Frontal cortex (tissue), 4 donors: Measurements from ENCODE around the gene GPALPP1. TPM values are rescaled to one million over a fixed set of nuclear protein-coding genes. Genes with fewer than 3 reads are reported as not detected.
"Not testable (repeated sequence)": the region's sequence is repeated elsewhere in the genome, so short reads cannot be mapped to it uniquely, and the experiment has no call there.

ENCODE experiments used
- DNase-seq, 2 donors: peaks; one replicate each; pipeline ENCODE4 v3.0.0; 2012; ENCODE audit warnings: low spot score in 2 of 2
- FAIRE-seq: peaks from 2 replicates; lab custom pipeline; 2012; peaks lifted over from hg19 to GRCh38; lab: Jason Lieb, UNC
- total RNA-seq: library from RNA; depleted of rRNA; stranded (reverse); fragments of >200 nt; gene quantifications from one replicate; pipeline ENCODE4 v1.2.3, GENCODE V29; 2014
- donor health status: control.
- donor health status: control.
- donor health status: control.

GPALPP1 gene
- total RNA-seq, 1 donor from 2014 or later = 46.9 TPM

DNA sequence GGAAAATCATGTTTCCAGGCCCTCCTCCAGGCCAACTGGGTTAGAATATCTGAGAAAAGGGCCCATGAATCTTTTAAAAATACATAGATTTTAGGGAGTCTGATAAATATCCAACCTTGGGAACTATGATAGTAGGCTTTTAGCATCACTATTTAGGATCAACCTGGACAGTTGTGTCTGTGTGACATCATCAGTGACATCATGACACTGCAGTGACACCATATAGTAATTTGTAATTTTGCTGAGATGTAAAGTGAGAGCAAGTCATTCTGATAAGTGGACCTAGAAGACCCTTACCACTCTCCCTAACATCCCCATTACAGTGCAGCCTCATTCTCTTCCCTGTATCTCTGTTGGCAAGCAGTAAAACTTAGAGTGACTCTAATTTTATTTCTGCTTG, 14.1 kb downstream of the GPALPP1 start:
- DNase-seq (no peak), FAIRE-seq (no peak)

DNA sequence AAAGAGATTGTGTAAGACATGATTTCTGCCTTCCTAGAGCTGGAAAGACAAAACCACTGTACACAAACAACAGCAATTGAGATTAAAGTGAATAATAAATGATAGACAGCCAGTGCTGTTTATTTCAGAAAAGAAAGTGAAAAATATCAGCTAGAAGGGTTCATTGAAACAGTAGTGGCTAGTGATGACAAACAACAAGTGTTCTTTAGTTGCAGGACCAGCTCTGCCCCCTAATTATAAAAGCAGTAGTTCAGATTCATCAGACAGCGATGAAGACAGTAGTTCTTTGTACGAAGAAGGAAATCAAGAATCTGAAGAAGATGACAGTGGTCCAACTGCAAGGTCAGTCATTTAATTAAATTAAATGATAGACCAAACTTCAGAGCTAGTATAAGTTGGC, 14.8 kb downstream of the GPALPP1 start:
- DNase-seq (no peak), FAIRE-seq (no peak)

DNA sequence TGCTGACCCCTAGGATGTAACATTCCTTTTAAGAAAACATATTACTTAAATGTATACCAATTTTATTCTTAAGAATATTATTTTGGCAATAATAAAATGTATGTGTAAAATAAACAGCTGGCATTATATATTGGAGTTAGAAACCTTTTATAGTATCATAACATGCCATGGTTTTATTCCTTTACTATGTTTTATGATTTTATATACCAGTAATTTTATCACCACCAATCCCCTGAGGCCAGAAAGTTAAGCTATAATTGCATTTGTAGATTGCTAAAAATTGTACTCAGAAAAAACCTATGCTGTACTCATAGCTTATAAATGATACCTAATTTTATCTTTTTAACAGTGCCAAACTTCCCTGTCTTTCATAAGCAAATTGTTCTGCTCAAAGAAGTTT, 17.9 kb downstream of the GPALPP1 start:
- FAIRE-seq = no peak
- no peak for DNase-seq

DNA sequence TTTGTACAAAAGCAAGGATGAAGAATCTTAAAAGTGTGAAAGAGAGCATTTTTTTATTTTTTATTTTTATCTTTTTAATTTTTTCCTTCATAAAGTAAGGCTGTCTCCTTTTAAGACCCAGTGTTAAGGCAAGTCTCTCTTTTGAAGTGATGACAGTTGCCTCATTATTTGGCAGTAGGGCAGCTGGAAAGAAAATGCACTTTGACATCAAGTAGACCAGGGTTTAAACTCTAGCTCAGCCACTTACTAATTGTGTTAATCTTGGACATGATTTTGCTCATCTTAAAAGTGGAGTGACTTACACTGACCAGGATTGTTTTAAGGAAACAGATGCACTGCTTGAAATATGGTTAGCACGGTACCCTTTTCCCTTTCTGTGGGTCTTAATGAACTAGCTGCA, 18.5 kb downstream of the GPALPP1 start:
- FAIRE-seq (no peak), DNase-seq (no peak)

DNA sequence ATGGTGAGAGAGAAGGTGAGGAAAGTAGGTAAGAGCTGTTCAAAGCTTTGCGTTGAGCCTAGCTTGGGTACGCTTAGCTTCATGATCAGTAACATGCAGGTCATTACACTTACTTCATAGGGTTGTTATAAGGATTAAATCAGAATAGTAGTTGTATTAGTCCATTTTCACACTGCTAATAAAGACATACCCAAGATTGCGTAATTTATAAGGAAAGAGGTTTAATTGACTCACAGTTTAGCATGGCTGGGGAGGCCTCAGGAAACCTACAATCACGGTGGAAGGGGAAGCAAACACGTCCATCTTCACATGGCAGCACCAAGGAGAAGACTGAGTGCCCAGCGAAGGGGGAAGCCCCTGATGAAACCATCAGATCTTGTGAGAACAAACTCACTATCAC, 21.9 kb downstream of the GPALPP1 start:
- FAIRE-seq = no peak
- DNase-seq = no peak

DNA sequence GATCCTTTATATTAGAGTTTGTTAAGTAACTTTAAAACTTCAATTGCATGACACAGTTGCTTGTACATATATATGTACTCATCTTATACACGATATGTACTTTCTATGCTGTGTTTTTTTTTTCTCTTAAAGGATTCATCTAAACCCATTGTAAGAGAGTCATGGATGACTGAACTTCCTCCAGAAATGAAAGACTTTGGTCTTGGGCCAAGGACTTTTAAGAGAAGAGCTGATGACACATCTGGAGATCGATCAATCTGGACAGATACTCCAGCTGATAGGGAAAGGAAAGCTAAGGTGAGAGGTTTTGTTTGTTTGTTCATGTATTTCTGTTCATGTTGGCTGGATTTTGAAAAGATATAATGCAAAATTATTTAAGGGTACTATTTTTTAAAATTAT, 26.0 kb downstream of the GPALPP1 start:
- FAIRE-seq (no peak), DNase-seq (no peak)

DNA sequence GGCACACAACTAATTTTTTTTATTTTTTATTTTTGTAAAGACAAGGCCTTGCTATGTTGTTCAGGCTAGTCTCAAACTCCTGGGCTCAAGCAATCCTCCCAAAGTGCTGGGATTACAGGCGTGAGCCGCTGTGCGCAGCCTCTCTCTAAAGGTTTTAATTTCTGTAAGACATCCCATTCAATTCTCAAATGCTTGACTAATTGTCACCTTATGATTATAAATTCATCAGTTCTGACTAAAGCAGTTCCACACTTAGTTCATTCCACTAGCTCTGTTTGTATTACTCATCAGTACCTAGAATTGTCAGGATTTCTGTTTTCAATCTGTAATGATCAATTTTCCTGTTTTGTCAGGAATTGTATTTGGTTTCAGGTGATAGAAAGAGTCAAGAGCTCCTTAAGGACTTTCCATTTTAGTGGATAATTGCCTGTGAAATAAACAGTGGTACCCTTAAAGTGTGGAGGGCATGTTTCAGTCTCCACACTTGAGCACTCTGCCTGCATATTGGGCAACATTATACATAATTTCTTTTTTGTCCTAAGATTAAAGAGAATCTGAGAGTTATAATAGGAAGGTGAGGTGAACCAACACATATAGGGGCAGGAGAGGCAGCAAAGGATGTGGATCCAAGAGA, 27.6 kb downstream of the GPALPP1 start:
- no peak for DNase-seq

DNA sequence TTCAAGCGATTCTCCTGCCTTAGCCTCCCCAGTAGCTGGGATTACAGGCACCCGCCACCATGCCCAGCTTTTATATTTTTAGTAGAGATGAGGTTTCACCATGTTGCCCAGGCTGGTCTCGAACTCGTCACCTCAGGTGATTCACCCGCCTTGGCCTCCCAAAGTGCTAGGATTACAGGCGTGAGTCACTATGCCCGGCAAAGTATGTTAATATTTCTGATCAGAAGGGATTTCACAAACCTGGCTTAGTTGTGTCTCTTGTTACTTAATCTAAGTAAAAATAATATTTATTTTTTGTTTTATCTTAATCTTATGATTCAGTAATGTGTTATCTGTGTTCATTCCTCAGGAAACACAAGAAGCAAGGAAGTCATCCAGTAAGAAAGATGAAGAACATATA, 30.6 kb downstream of the GPALPP1 start:
- DNase-seq, FAIRE-seq: not testable (repeated sequence)

More for the DNA sequence above, 27.6 kb downstream of the GPALPP1 start:
- no peak for FAIRE-seq

DNA sequence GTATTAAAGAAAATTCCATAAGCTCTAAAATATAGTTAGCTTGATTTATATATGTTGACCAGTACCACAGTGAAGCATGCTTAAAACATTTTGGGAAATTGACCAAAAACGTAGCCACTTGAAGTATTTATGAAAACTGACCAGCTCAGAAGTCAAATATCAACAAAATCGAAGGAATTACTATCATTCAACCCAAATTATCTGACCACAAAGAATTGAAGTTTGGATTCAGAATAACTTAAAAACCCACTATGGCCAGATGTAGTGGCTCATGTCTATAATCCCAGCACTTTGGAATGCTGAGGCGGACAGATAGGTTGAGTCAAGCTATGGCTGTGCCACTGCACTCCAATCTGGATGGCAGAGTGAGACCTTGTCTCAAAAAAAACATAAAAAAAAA, 31.9 kb downstream of the GPALPP1 start:
- DNase-seq (no peak), FAIRE-seq (no peak)

DNA sequence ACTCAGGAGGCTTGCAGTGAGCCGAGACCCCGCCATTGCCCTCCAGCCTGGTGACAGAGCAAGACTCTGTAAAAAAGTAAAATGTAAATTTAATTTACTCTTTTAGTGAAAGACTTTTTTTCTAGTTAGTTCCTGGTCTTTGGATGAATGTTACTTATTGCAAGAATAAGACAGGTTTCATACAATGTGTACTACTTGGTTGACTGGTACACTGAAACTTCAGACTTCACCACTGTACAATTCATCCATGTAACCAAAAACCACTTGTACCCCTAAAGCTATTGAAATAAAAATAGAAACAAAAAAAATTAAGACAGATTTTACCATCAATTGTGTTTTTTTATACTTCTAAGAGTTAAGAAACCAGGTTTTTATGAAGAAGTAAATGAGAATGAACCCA, 35.5 kb downstream of the GPALPP1 start:
- DNase-seq (no peak), FAIRE-seq (no peak)

DNA sequence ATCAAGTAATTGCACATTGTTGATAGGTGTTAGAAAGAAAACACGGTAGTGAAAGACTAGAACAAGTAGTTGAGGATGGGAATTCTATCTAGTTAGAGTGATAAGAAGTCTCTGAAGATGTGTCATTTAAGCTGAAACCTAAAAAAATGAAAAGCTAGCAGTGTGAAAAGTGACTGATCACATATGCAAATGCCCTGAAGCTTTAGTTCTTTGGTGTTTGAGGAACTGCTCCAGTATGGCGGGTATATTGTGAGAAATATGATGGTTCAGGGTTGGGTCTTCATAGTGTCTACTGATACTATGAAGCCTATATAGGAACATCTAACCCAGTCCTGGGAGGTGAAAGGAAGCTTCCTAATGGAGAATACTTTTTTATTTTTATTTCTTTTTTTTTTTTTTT, 45.0 kb downstream of the GPALPP1 start:
- FAIRE-seq (no peak), DNase-seq (no peak)

DNA sequence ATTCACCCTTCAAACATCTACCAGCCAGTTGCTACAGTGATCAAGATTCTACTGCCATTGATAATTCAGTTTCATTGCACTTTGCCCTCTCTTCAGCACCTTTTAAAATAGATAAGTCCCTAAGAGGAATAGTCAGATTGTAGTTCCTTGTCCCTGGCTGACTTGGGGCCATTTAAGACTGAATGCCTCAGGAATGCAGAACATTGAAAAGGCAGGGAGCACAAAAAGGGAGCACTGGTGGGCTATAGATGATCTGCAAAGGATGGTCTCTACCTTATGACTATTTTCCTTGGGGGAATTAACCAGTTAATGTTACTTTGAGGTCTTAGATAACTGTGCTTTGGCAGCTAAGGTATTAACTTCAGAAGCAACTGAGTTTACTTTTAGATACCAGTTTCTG, 46.9 kb downstream of the GPALPP1 start:
- FAIRE-seq (no peak), DNase-seq (no peak)

DNA sequence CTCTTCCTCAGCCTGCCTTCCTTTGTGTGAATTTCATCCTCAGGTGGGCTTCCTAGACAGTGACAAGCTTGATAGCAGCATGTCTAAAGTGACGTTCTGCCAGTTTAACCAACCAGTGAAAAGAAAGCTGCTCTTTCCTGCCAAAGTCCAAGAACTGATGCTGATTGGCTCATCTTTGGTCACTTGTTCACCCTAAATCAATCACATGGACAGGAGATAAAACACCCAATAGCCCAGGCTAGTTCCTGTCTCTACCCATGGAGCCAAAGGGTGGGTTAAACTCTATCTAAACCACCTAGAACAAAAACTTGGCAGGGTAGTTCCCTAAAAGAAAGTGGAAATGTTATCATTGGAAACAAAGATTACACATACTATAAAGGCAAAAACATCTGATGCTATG, 50.8 kb downstream of the GPALPP1 start:
- FAIRE-seq (no peak), DNase-seq (no peak)

DNA sequence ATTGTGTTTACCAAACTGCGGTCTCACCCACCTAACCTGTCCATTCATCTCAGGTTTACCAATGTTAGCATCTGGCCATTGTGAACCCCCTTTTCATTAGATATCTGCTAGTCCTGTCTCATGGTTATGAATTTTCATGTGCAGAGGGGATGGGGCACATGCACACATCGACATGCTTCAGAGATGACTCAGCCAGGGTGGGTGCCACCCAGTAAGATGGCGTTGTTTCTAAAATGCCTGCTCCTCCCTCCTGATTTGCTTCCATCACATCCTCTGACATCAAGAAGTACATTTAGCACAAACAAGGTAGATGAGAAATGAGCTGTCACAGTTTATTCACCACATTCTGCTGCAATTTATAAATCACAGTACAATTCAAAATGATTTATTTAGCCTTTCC, 51.3 kb downstream of the GPALPP1 start:
- no peak for DNase-seq
- FAIRE-seq = no peak

DNA sequence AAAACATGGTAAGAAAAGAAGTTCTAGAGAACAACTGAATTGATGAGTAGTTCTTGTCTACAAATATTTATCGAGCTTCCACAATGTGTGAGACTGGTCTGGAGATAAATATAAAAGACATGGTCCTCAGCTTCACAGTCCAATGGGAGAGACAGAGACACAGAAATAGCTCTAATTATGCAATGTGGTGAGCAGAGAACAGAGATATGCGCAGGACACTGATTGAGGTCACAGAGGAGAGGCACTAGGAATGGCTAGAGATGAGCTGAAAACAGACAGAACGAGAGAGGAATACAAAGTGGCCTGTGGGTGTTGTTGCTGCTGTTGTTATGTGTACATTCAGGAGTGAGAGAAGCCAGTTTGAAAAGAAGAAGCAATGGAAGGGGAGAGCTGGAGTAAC, 53.2 kb downstream of the GPALPP1 start:
- no peak for DNase-seq
- FAIRE-seq = no peak

DNA sequence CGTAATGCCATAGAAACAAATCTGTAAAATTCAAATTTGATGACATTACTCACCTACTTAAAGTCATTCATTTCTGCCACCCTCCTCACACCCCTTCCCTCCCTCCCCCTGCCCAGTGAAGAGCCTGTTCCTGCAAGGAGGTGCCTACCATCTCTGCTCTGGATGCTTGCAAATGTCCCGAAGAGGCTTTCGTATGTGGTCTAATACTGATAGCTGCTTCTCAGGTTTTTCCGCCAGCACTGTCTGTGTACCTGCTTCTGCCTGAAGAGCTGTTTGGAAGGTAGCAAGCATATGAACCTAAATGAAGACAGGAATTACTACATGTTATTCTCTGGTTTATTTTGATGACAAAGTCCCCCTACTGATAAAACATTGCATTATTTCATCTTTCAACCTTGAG, 57.1 kb downstream of the GPALPP1 start:
- DNase-seq (no peak), FAIRE-seq (no peak)

DNA sequence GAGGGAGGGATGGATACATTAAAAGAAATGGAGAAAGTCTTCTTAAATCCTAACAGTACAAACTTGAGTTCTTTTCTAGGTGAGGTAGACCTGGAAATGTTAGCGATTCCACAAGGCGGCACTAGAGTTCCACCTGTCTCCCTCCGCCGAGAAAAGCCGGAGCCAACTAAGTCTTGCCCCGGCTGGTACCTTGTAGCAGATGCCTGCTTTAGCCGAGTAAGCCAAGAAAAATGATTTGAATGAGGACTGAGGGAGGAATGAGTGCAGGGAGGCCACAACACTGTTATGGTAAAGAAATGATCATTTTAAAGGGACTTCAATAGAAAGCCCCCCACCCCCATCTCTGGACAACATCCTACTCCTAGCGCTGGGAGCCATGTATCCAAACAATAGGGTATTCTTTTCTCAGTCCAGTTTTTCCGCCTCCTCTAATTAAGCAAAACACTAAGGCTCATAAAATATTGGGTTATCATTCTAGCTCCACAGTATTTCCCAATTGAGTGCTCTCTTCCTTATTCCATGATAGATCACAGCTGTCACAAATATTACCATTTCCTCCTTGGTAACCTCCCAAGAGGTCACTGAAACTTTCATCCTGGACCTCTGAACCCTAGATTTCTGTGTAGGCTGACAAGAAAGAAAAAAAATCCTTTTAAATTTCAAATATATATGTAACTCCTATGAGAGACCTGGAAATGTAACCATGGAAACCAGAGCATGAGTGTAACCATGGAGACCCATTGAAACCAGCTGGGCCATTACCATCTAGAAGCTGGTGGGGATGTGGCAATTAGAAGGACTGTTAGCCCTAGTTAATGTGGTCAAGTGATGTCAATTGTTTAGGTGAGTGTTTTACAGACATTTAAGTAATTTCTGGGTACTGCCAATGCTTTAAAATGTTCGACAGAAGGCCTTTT, 58.3 kb downstream of the GPALPP1 start:
- DNase-seq = peak; percentile 53 to 67
- no peak for FAIRE-seq

DNA sequence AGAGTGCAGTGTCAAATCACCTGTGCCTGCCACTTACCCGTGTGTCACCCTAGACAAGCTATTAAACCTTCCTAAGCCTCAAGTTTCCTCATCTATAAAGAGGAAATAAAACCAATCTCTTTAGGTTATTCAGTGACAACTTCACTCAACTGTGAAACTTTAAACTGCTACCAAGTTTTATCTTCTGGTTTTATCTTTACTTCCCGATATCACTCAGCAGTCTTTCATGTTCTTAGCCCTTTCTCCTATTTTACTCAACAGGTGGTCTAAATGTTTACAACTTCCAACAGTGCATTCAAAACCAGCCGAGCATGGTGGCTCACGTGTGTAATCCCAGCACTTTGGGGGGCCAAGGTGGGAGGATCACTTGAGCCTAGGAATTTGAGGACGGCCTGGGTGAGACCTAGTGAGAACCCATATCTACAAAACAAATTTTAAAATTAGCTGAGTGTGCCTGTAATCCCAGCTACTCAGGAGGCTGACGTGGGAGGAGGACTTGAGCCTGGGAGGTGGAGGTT, 59.6 kb downstream of the GPALPP1 start:
- FAIRE-seq = no peak
- DNase-seq = no peak

DNA sequence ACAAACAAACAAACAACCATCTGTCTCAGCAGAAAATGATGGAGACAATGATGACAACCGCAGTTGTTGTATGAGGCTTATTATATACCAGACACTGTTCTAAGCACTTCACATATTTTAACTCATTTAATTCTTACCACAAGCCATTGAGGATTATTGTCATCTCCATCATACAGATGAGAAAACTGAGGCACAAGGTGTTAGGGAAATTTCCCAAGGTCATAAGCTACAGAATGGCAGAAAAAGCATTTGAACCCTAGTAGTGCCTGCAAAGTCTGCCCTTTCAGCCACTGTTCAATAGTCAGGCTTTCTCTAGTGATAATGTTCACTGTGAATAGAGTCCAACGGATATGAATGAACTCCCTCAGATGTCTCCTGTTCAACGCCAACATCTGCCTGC, 60.1 kb downstream of the GPALPP1 start:
- no peak for DNase-seq
- FAIRE-seq = no peak

DNA sequence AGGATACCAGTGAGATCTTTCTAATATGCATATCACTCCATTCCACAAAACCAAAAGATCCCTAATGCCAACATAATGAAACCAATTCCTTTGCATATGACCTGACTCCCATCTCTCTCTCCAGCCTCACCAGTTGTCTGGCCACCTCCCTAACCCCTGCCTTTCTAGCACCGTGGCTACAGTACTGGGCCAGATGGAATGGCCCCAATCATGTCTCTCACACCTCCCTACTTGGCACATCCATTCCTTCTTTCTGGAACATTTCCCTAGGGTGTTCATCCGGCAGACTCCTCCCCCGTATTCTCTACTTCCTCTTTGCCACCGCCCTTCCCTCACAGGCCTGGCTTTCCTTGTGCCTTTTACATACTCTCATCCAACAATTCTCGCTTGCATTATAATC, 62.0 kb downstream of the GPALPP1 start:
- no peak for FAIRE-seq
- DNase-seq = no peak

DNA sequence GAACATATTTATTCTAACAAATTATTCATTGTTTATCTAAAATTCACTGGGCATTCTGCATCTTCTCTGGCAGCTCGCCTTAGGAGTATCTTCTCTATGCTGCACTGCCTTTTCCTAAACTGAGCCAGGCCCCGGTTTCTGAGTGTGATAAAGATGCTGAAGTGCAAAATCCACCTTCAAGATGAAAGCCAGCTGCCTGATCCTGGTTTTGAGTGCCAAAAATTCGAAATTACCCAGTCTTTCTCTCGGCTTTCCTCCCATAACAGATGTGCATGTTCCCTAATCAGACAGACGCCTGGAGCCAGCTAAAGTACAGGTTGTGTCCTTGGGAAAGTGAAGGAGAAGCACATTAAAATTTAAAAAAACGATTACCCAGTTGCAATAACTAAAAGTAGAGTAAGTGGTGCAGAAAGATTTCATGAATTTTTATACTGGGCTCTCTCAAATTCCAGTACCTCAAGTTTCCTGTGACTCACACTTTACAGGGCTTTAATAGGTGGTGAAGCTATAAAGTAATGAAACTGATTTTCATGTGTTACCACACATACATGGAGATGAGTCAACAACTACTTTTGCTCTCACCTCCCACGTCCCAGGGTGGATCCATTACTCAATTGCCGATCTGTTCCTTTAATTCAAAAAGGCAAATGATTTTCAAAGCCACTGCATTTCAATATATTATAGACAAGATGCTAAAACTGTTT, 66.0 kb downstream of the GPALPP1 start:
- FAIRE-seq = no peak
- DNase-seq = no peak
